K562 (cell line): Measurements from ENCODE around the gene ALG5. TPM values are rescaled to one million over a fixed set of nuclear protein-coding genes. Genes with fewer than 3 reads are reported as not detected.
A peak's percentile ranks its signal among the peaks of the same experiment; 100 is the strongest.

Experiments
- ATF7 ChIP-seq: fragments of 450-650 bp; IDR thresholded peaks from 2 replicates; pipeline ENCODE4 v1.7.1; 2014; ENCODE audit warnings: mild to moderate bottlenecking, moderate library complexity
- CREB3L1 ChIP-seq: fragments of 450-650 bp; IDR thresholded peaks from 2 replicates; pipeline ENCODE4 v1.6.1; 2014; ENCODE audit warnings: low read depth, mild to moderate bottlenecking, moderate library complexity, borderline replicate concordance
- ELF1 ChIP-seq: fragments of 200-800 bp; sonication (Bioruptor generic); IDR thresholded peaks from 2 replicates; pipeline ENCODE4 v1.6.1; 2016; ENCODE audit warnings: missing genetic modification characterization, missing compliant biosample characterization
- GABPB1 ChIP-seq: sonication (generic); formaldehyde crosslinking; IDR thresholded peaks from 2 replicates; pipeline ENCODE4 v1.8.0; 2022; ENCODE audit warnings: mild to moderate bottlenecking, missing genetic modification reagents
- GTF2E2 ChIP-seq: fragments of 200-800 bp; sonication (Bioruptor generic); IDR thresholded peaks from 2 replicates; pipeline ENCODE4 v1.6.1; 2016; ENCODE audit warnings: missing genetic modification characterization, missing compliant biosample characterization
- HNRNPLL ChIP-seq: fragments of 200-400 bp; formaldehyde crosslinking; IDR thresholded peaks from 2 replicates; pipeline ENCODE4 v1.6.1; 2017; ENCODE audit warnings: low read length, low read depth, mild to moderate bottlenecking; ENCODE audit not compliant: poor library complexity, severe bottlenecking
- KDM5B ChIP-seq: fragments of 200-600 bp; sonication (generic); IDR thresholded peaks from 2 replicates; pipeline ENCODE4 v1.6.1; 2012; ENCODE audit warnings: low read depth, mild to moderate bottlenecking, moderate library complexity, low read length, control low read depth, inconsistent platforms; ENCODE audit not compliant: insufficient replicate concordance
- KHSRP ChIP-seq: fragments of 450-650 bp; IDR thresholded peaks from 2 replicates; pipeline ENCODE4 v1.6.1; 2017
- MCM3 ChIP-seq: fragments of 450-650 bp; IDR thresholded peaks from 2 replicates; pipeline ENCODE4 v1.6.1; 2016
- NFE2L1 ChIP-seq: fragments of 450-650 bp; IDR thresholded peaks from 2 replicates; pipeline ENCODE4 v1.6.1; 2016; ENCODE audit warnings: missing genetic modification characterization, low read depth, mild to moderate bottlenecking, missing compliant biosample characterization, moderate library complexity, borderline replicate concordance
- NFIC ChIP-seq: fragments of 450-650 bp; IDR thresholded peaks from 2 replicates; pipeline ENCODE4 v1.6.1; 2017; ENCODE audit warnings: mild to moderate bottlenecking, inconsistent platforms
- NR2C2 ChIP-seq, 2 experiments: fragments of 200-800 bp in 1 of 2; sonication (Bioruptor generic) in 1 of 2; sonication (generic) in 1 of 2; formaldehyde crosslinking in 1 of 2; IDR thresholded peaks; 2 replicates each; pipeline versions ENCODE4 v1.6.1 to v1.8.0; 2016 to 2022; ENCODE audit warnings: mild to moderate bottlenecking in 1 of 2, missing compliant biosample characterization in 1 of 2, missing genetic modification characterization in 1 of 2, missing genetic modification reagents in 1 of 2
- PCBP1 ChIP-seq: fragments of 200-400 bp; formaldehyde crosslinking; IDR thresholded peaks from 2 replicates; pipeline ENCODE4 v1.6.1; 2018; ENCODE audit warnings: mild to moderate bottlenecking, low read depth, low read length; ENCODE audit not compliant: poor library complexity, severe bottlenecking
- SMARCA4 ChIP-seq: fragments of 450-650 bp; IDR thresholded peaks from 2 replicates; pipeline ENCODE4 v1.6.1; 2016
- SMARCB1 ChIP-seq: IDR thresholded peaks from 2 replicates; pipeline ENCODE4 v1.6.1; 2011; ENCODE audit warnings: improper control_type of control experiment, low read depth; ENCODE audit not compliant: insufficient read length
- STAT5A ChIP-seq: IDR thresholded peaks from 2 replicates; pipeline ENCODE4 v1.6.1; 2012; ENCODE audit warnings: low read length, inconsistent platforms, borderline replicate concordance
- TGIF2 ChIP-seq: sonication (generic); formaldehyde crosslinking; IDR thresholded peaks from 2 replicates; pipeline ENCODE4 v1.8.1; 2022; ENCODE audit warnings: mild to moderate bottlenecking, missing genetic modification reagents, moderate library complexity
- TRIM24 ChIP-seq, 2 experiments: fragments of 450-650 bp; IDR thresholded peaks; 2 replicates each; pipeline ENCODE4 v1.6.1; 2016
- TRIM28 ChIP-seq: fragments of 450-650 bp; IDR thresholded peaks from 2 replicates; pipeline ENCODE4 v1.6.1; 2017
- U2AF2 ChIP-seq: fragments of 200-400 bp; formaldehyde crosslinking; optimal IDR thresholded peaks from 2 replicates; pipeline ENCODE3; 2017; ENCODE audit warnings: low read depth, mild to moderate bottlenecking, low read length
- ZNF134 ChIP-seq: fragments of 250-450 bp; sonication (Bioruptor Pico); conservative IDR thresholded peaks from 2 replicates; pipeline ENCODE4 v1.4.0; 2020
- ZNF436 ChIP-seq: fragments of 250-450, 450-650 bp; sonication (Bioruptor Pico); formaldehyde crosslinking; IDR thresholded peaks from 2 replicates; pipeline ENCODE4 v1.7.0; 2020; ENCODE audit warnings: mild to moderate bottlenecking
- ZNF445 ChIP-seq: fragments of 250-450 bp; sonication (Bioruptor Pico); IDR thresholded peaks from 2 replicates; pipeline ENCODE4 v1.4.0; 2020; ENCODE audit warnings: low read depth, mild to moderate bottlenecking, moderate library complexity
- ZSCAN32 ChIP-seq: fragments of 450-650 bp; formaldehyde crosslinking; IDR thresholded peaks from 2 replicates; pipeline ENCODE4 v1.4.0; 2020; ENCODE audit warnings: mild to moderate bottlenecking, moderate library complexity
- polyA plus RNA-seq, 8 experiments: library from polyadenylated mRNA; depleted of rRNA in 4 of 8; stranded (reverse) in 5 of 8; unstranded in 3 of 8; fragments of >200 nt; fragmentation: Nextera tagmentation in 2 of 8; fragmentation: Illumina TruSeq in 1 of 8; extraction: Ambion mirVana in 2 of 8; extraction: Trizol in 1 of 8; gene quantifications; 2 replicates each; pipeline versions ENCODE4 v1.2.1 to v1.2.3, GENCODE V29; 2011 to 2014; ENCODE audit warnings: inconsistent platforms in 1 of 8, missing spikeins in 1 of 8
- total RNA-seq, 7 experiments: library from RNA; depleted of rRNA in 6 of 7; stranded (reverse); fragments of >200 nt in 6 of 7; fragmentation: Illumina TruSeq in 2 of 7; extraction: Trizol in 2 of 7; gene quantifications; 2 replicates each; pipeline versions ENCODE4 v1.2.1 to v1.2.3, GENCODE V29; 2011 to 2021; ENCODE audit warnings: low replicate concordance in 1 of 7
- TF ChIP-seq, protein P1 (sequence below): sonication (generic); formaldehyde crosslinking; IDR thresholded peaks from 2 replicates; pipeline ENCODE4 v1.8.1; 2023; ENCODE audit warnings: mild to moderate bottlenecking, missing genetic modification reagents
- TF ChIP-seq, protein P2 (sequence below), 3 experiments: IDR thresholded peaks in 2 of 3; conservative IDR thresholded peaks in 1 of 3; 2 replicates each; pipeline ENCODE4 v1.5.1; 2011 to 2012; ENCODE audit warnings: low read length in 3 of 3, mild to moderate bottlenecking in 3 of 3, control low read depth in 2 of 3, improper control_type of control experiment in 1 of 3, inconsistent platforms in 1 of 3, low read depth in 1 of 3, mixed read lengths in 1 of 3, moderate library complexity in 1 of 3; ENCODE audit not compliant: insufficient read depth in 2 of 3

The ALG5 gene
- total and polyA plus RNA-seq, 9 of the 15 experiments (the other 6 are each of a cell fraction or from before 2014, with no cell fraction given) = 33.6 to 80.5 (median 48.2) TPM

GRCh38 chr13:36999054-36999714, at the start of gene ALG5 (continued):
- TF ChIP-seq U2AF2 (no peak), TGIF2 (no peak), TRIM28 (no peak), NFIC (peak; percentile 36; the same call in 1 of the 2 replicates), ZNF134 (CRISPR knock-in tag) (no peak), STAT5A (no peak), CREB3L1 (peak; percentile 91; the same call in 1 of the 2 replicates), ATF7 (peak; percentile 68), KDM5B (peak; percentile 89), ZSCAN32 (CRISPR knock-in tag) (no peak), MCM3 (no peak), NR2C2 (CRISPR knock-in tag; IDR thresholded peaks at IDR 0.05) (0 out of 2 replicates have a peak, but pooled peaks have one; percentile 61), NR2C2 (tag; IDR thresholded peaks at IDR 0.05) (peak; percentile 91), ELF1 (tag) (peak; percentile 88), ZNF436 (no peak), KHSRP (no peak), HNRNPLL (peak; percentile 48), SMARCB1 (no peak), TRIM24 (IDR thresholded peaks at IDR 0.05) (no peak), NFE2L1 (tag) (no peak), PCBP1 (peak; percentile 44), GTF2E2 (tag) (no peak; the same call in 1 of the 2 replicates), SMARCA4 (no peak), ZNF445 (CRISPR knock-in tag) (no peak), GABPB1 (CRISPR knock-in tag) (peak; percentile 56; the same call in 1 of the 2 replicates)
- TF ChIP-seq, protein P1, sequence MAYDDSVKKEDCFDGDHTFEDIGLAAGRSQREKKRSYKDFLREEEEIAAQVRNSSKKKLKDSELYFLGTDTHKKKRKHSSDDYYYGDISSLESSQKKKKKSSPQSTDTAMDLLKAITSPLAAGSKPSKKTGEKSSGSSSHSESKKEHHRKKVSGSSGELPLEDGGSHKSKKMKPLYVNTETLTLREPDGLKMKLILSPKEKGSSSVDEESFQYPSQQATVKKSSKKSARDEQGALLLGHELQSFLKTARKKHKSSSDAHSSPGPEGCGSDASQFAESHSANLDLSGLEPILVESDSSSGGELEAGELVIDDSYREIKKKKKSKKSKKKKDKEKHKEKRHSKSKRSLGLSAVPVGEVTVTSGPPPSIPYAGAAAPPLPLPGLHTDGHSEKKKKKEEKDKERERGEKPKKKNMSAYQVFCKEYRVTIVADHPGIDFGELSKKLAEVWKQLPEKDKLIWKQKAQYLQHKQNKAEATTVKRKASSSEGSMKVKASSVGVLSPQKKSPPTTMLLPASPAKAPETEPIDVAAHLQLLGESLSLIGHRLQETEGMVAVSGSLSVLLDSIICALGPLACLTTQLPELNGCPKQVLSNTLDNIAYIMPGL = peak; percentile 33; the same call in 1 of the 2 replicates
- TF ChIP-seq, protein P2, sequence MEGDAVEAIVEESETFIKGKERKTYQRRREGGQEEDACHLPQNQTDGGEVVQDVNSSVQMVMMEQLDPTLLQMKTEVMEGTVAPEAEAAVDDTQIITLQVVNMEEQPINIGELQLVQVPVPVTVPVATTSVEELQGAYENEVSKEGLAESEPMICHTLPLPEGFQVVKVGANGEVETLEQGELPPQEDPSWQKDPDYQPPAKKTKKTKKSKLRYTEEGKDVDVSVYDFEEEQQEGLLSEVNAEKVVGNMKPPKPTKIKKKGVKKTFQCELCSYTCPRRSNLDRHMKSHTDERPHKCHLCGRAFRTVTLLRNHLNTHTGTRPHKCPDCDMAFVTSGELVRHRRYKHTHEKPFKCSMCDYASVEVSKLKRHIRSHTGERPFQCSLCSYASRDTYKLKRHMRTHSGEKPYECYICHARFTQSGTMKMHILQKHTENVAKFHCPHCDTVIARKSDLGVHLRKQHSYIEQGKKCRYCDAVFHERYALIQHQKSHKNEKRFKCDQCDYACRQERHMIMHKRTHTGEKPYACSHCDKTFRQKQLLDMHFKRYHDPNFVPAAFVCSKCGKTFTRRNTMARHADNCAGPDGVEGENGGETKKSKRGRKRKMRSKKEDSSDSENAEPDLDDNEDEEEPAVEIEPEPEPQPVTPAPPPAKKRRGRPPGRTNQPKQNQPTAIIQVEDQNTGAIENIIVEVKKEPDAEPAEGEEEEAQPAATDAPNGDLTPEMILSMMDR (IDR thresholded peaks at IDR 0.05 in 2 of 3, conservative IDR thresholded peaks at IDR 0.05 in 1 of 3; ENCODE audit: insufficient read depth in 2 of 3, low read depth in 1 of 3, low read length in 3 of 3) = peak; percentile 81 to 95 (median 84)
